Hepatocyte (in vitro differentiated cells): Measurements from ENCODE around the gene SPRYD7. TPM values are rescaled to one million over a fixed set of nuclear protein-coding genes. Genes with fewer than 3 reads are reported as not detected.
A peak's percentile ranks its signal among the peaks of the same experiment; 100 is the strongest.

Experiments used
- DNase-seq: peaks from one replicate; pipeline ENCODE4 v3.0.0-alpha.2; 2016; ENCODE audit warnings: low spot score
- H2AFZ ChIP-seq: fragments of 200-600 bp; sonication (generic); 2 replicates; pipeline ENCODE4 v1.6.0; 2016; ENCODE audit warnings: antibody characterized with exemption, mild to moderate bottlenecking
- H3K27ac ChIP-seq: fragments of 200-600 bp; sonication (generic); 2 replicates; pipeline ENCODE4 v1.5.1; 2016; ENCODE audit warnings: mild to moderate bottlenecking
- H3K27me3 ChIP-seq: fragments of 200-600 bp; sonication (generic); 2 replicates; pipeline ENCODE4 v1.6.1; 2016
- H3K36me3 ChIP-seq: fragments of 200-600 bp; sonication (generic); replicated peaks from 2 replicates; pipeline ENCODE4 v1.5.1; 2016; ENCODE audit warnings: low read depth; ENCODE audit not compliant: insufficient read depth
- H3K4me1 ChIP-seq: fragments of 200-600 bp; sonication (generic); 2 replicates; pipeline ENCODE4 v1.5.1; 2016; ENCODE audit warnings: mild to moderate bottlenecking, moderate library complexity; ENCODE audit not compliant: insufficient read depth
- H3K4me2 ChIP-seq: fragments of 200-600 bp; sonication (generic); 2 replicates; pipeline ENCODE4 v1.6.0; 2016
- H3K4me3 ChIP-seq: fragments of 200-600 bp; sonication (generic); 2 replicates; pipeline ENCODE4 v1.5.1; 2016; ENCODE audit warnings: mild to moderate bottlenecking
- H3K79me2 ChIP-seq: fragments of 200-600 bp; sonication (generic); 2 replicates; pipeline ENCODE4 v1.6.0; 2017; ENCODE audit warnings: mild to moderate bottlenecking
- H3K9me2 ChIP-seq: fragments of 200-600 bp; sonication (generic); replicated peaks from 2 replicates; pipeline ENCODE4 v1.6.0; 2017; ENCODE audit warnings: mild to moderate bottlenecking; ENCODE audit not compliant: insufficient read depth
- H3K9me3 ChIP-seq: fragments of 200-600 bp; sonication (generic); 2 replicates; pipeline ENCODE4 v1.5.1; 2016; ENCODE audit warnings: low read depth, mild to moderate bottlenecking
- H4K20me1 ChIP-seq: fragments of 200-600 bp; sonication (generic); 2 replicates; pipeline ENCODE4 v1.6.0; 2016; ENCODE audit warnings: mild to moderate bottlenecking; ENCODE audit not compliant: insufficient read depth, poor library complexity, severe bottlenecking
- EZH2 ChIP-seq: fragments of 200-600 bp; sonication (generic); IDR thresholded peaks from 2 replicates; pipeline ENCODE4 v1.6.1; 2016; ENCODE audit warnings: antibody characterized with exemption, mild to moderate bottlenecking, borderline replicate concordance
- EZH2phosphoT487 ChIP-seq: fragments of 200-600 bp; sonication (generic); IDR thresholded peaks from one replicate; pipeline ENCODE4 v1.6.1; 2018; ENCODE audit warnings: antibody characterized with exemption, mild to moderate bottlenecking, low read depth, moderate library complexity; ENCODE audit not compliant: unreplicated experiment, severe bottlenecking
- WGBS: methylation state at CpG from one replicate; pipeline ENCODE4 v1.1.6; 2016; ENCODE audit warnings: low lambda C conversion rate; ENCODE audit errors: missing lambda C conversion rate; 5-methylcytosine and 5-hydroxymethylcytosine counted together
- polyA plus RNA-seq: library from polyadenylated mRNA; unstranded; fragments of >200 nt; fragmentation: Nextera tagmentation; extraction: Ambion mirVana; gene quantifications from 2 replicates; pipeline ENCODE4 v1.2.1, GENCODE V29; 2016
- total RNA-seq: library from RNA; depleted of rRNA; stranded (reverse); fragments of >200 nt; gene quantifications from 2 replicates; pipeline ENCODE4 v1.2.3, GENCODE V29; 2014
- TF ChIP-seq, protein P1 (sequence below): fragments of 200-600 bp; sonication (generic); IDR thresholded peaks from 2 replicates; pipeline ENCODE4 v1.5.1; 2016; ENCODE audit warnings: antibody characterized with exemption, mild to moderate bottlenecking; ENCODE audit not compliant: poor library complexity

Gene SPRYD7
- total and polyA plus RNA-seq, 2 experiments from 2014 or later = 10.3 to 15.9 TPM

DNA sequence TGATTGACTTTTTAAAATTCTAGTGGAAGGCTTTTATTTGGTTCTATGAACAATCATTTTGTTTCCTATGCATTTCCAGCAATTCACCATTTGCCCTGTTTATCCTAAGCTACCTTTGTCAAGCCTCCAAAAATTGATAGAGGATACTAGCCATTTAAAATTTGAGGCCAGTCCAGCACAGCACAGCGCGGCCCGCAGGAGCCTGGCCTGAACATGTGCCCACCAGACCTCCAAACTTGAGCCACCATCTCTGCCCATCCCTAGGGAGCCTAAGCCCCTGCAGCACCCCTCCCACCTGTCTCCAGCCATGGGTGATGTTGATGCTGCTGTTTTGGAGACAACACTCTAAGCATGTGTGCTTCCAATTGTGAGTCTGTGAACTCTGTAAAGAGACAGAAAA lies 57.5 kb downstream of the SPRYD7 start:
- no peaks in the 10 kb centered on the region for H4K20me1 ChIP-seq
- H3K79me2 ChIP-seq = no peaks in the 10 kb centered on the region
- H3K9me3 ChIP-seq = no peaks in the 10 kb centered on the region
- DNase-seq = no peak
- H3K4me1 ChIP-seq = no peaks in the 10 kb centered on the region
- TF ChIP-seq EZH2 (no peak), EZH2phosphoT487 (no peak)
- TF ChIP-seq, protein P1, sequence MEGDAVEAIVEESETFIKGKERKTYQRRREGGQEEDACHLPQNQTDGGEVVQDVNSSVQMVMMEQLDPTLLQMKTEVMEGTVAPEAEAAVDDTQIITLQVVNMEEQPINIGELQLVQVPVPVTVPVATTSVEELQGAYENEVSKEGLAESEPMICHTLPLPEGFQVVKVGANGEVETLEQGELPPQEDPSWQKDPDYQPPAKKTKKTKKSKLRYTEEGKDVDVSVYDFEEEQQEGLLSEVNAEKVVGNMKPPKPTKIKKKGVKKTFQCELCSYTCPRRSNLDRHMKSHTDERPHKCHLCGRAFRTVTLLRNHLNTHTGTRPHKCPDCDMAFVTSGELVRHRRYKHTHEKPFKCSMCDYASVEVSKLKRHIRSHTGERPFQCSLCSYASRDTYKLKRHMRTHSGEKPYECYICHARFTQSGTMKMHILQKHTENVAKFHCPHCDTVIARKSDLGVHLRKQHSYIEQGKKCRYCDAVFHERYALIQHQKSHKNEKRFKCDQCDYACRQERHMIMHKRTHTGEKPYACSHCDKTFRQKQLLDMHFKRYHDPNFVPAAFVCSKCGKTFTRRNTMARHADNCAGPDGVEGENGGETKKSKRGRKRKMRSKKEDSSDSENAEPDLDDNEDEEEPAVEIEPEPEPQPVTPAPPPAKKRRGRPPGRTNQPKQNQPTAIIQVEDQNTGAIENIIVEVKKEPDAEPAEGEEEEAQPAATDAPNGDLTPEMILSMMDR = no peak
- no peak overlapping the region for H3K4me2 ChIP-seq
- WGBS = 96% methylated on average over 3 of the region's 3 CpGs
- H3K36me3 ChIP-seq = no peaks in the 10 kb centered on the region
- H3K27ac ChIP-seq = no peak overlapping the region
- no peak overlapping the region for H3K4me3 ChIP-seq
- H3K9me2 ChIP-seq = no peaks in the 10 kb centered on the region
- H2AFZ ChIP-seq = no peak overlapping the region
- no peaks in the 10 kb centered on the region for H3K27me3 ChIP-seq

DNA sequence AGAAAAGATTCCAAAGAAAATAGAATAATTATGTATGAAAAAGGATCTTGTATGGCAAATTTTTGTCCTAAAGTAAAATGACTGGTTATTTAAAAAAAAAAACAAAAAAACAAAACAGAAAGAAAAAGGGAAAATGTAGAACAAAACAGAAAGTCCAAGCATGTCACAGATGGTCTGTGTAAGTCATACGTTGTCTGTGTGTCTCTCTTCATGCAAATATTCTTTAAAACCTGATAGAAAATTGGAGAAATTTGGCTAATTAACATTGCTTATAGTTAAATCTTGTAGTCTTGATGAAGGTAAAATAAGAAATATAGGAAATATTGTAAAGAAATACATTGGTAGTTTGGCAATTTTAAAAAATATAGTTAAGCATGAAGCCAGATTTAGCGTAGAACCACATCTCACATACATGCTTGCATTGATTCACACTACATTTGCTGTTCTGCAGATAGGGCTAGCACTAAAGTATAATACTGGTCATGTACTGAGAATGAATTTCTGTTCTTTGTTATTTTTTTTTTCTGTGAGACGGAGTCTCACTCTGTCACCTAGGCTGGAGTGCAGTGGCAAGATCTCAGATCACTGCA lies 58.4 kb downstream of the SPRYD7 start:
- H3K9me3 ChIP-seq = no peaks in the 10 kb centered on the region
- TF ChIP-seq EZH2phosphoT487 (no peak), EZH2 (no peak)
- TF ChIP-seq, protein P1 = no peak

DNA sequence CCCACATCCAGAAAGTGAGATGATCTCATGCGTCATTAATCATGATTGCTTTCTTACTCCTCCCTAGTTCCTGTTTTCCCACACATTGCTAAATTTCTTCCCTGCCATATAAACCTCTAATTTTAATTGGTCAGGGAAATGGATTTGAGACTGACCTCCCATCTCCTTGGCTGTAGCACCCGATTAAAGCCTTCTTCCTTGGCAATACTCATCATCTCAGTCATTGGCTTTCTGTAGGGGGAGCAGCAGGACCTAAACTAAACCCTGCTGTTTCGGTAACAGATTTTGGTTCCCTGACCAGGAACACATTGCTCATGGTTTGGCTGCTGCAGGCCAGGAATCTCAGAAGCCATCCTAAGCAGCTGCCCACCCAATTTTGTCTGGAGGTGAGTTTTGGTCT lies 61.7 kb downstream of the SPRYD7 start:
- Histone ChIP-seq H3K36me3 (no peaks in the 10 kb centered on the region), H2AFZ (no peak overlapping the region), H3K27me3 (no peaks in the 10 kb centered on the region), H4K20me1 (no peaks in the 10 kb centered on the region), H3K27ac (no peak overlapping the region), H3K4me2 (no peak overlapping the region), H3K4me3 (no peak overlapping the region), H3K9me2 (no peaks in the 10 kb centered on the region), H3K79me2 (no peaks in the 10 kb centered on the region), H3K9me3 (no peaks in the 10 kb centered on the region), H3K4me1 (no peaks in the 10 kb centered on the region)
- no peak for TF ChIP-seq EZH2phosphoT487
- TF ChIP-seq, protein P1 = no peak
- TF ChIP-seq EZH2 = no peak
- WGBS = 92% methylated on average over 3 of the region's 3 CpGs
- no peak for DNase-seq

More for the DNA sequence above, 58.4 kb downstream of the SPRYD7 start:
- no peaks in the 10 kb centered on the region for H3K36me3 ChIP-seq
- WGBS = 87% methylated on average over 3 of the region's 3 CpGs
- no peak overlapping the region for H3K4me3 ChIP-seq
- no peaks in the 10 kb centered on the region for H4K20me1 ChIP-seq
- no peaks in the 10 kb centered on the region for H3K79me2 ChIP-seq
- no peak overlapping the region for H3K4me2 ChIP-seq
- no peak overlapping the region for H2AFZ ChIP-seq
- H3K9me2 ChIP-seq = no peaks in the 10 kb centered on the region
- H3K27me3 ChIP-seq = no peaks in the 10 kb centered on the region
- H3K4me1 ChIP-seq = no peaks in the 10 kb centered on the region
- DNase-seq = no peak
- no peak overlapping the region for H3K27ac ChIP-seq

DNA sequence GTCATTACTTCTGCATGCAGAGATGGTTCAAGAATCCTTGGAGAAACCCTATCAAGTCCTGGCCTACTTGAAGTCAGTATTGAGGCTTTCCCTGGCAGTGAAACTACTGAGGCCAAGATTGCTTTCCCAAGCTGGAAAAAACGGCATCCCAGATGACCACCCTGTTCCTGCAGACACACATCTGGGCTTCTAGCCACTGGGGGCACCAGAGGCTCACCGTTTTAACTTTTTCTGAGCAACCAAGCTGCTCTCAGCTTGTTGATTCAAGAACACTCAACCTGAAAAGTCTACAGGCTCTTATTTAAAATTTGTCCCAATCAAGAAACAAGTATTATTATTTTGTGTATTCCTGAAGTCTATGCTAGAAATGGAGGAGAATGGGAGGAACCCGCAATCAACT lies 66.6 kb downstream of the SPRYD7 start:
- no peaks in the 10 kb centered on the region for H3K4me1 ChIP-seq
- no peaks in the 10 kb centered on the region for H3K9me3 ChIP-seq
- no peaks in the 10 kb centered on the region for H3K27me3 ChIP-seq
- no peaks in the 10 kb centered on the region for H3K36me3 ChIP-seq
- TF ChIP-seq, protein P1 = peak; percentile 21
- no peak for TF ChIP-seq EZH2
- H3K4me2 ChIP-seq = no peak overlapping the region
- H3K4me3 ChIP-seq = no peak overlapping the region
- no peak overlapping the region for H2AFZ ChIP-seq
- 51% methylated on average over 3 of the region's 3 CpGs for WGBS
- H4K20me1 ChIP-seq = no peaks in the 10 kb centered on the region
- no peak overlapping the region for H3K27ac ChIP-seq
- DNase-seq = peak; percentile 19
- no peaks in the 10 kb centered on the region for H3K79me2 ChIP-seq
- H3K9me2 ChIP-seq = no peaks in the 10 kb centered on the region
